Activated naive CD8-positive, alpha-beta T cell treated with anti-CD3 and anti-CD28 coated beads, Interleukin-2, amount 10 ng/mL, durations not matched to agents 7 days and 5 days (primary cell): Measurements from ENCODE around the gene FMNL2. TPM values are rescaled to one million over a fixed set of nuclear protein-coding genes. Genes with fewer than 3 reads are reported as not detected.
"Not testable (repeated sequence)": the region's sequence is repeated elsewhere in the genome, so short reads cannot be mapped to it uniquely, and the experiment has no call there.

Experiments
- ATAC-seq: fragments of 150-1000 bp; cut with Tn5 transposase; one replicate; pipeline ENCODE4 v1.10.0; 2021; ENCODE audit warnings: low read depth, moderate library complexity
- POLR2A ChIA-PET: fragments of 350-600 bp; sonication (Branson Sonifier 250); formaldehyde crosslinking; loops from one replicate; lab custom pipeline; 2021; ENCODE audit warnings: antibody characterized with exemption; lab: Charles Lee
- DNase-seq: peaks from one replicate; pipeline ENCODE4 v3.0.0; 2021
- H3K27ac Mint-ChIP-seq: one replicate; pipeline ENCODE4 v1.8.0; 2022; ENCODE audit warnings: mild to moderate bottlenecking, mixed read lengths
- H3K27me3 Mint-ChIP-seq: one replicate; pipeline ENCODE4 v1.8.0; 2022; ENCODE audit warnings: mild to moderate bottlenecking, moderate library complexity, mixed read lengths
- H3K36me3 Mint-ChIP-seq: one replicate; pipeline ENCODE4 v1.8.0; 2021; ENCODE audit warnings: mild to moderate bottlenecking, mixed read lengths
- H3K4me1 Mint-ChIP-seq: one replicate; pipeline ENCODE4 v1.8.0; 2021; ENCODE audit warnings: mixed read lengths
- H3K4me3 Mint-ChIP-seq: one replicate; pipeline ENCODE4 v1.8.0; 2022; ENCODE audit warnings: mild to moderate bottlenecking, moderate library complexity, mixed read lengths
- H3K9me3 Mint-ChIP-seq: one replicate; pipeline ENCODE4 v1.8.0; 2021; ENCODE audit warnings: mixed read lengths
- total RNA-seq, 2 experiments: library from RNA; stranded (reverse); gene quantifications; one replicate each; pipeline ENCODE4 v1.2.3, GENCODE V29; 2021

The FMNL2 gene
- under 1 TPM; 0.37 to 0.42 TPM for total RNA-seq

DNA sequence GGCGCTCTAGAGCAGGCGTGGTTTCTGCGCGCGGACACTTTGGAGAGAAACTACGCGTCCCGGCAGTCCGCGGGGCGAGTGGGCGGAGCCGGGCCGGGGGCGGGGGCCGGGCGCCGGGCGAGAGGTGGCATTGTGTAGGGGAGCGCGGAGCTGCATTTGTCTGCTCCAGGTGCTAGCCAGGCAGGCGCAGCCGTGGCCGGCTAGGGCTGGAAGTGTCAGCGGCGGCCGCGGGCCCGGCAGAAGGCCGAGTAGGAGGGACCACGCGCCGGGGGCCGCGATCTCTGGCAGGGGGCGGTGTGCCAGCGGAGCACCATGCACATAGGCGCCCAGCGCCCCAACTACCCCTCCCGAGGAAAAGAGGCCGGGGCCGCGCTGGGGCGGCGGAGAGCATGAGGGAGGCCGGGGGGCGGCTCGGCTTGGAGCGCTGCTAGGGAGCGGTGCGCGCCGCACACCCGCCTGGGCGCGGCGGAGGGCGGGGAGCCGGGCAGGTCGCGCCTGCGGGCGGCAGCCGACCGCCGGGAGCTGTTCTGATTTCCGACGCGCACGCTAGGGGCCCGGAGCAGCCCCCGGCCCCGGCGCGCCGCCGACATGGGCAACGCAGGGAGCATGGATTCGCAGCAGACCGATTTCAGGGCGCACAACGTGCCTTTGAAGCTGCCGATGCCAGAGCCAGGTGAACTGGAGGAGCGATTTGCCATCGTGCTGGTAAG lies at the start of gene FMNL2:
Gene FMNL2 (plus strand): TSS at position 159 of the 710 bp plus-strand sequence.
- H3K27ac Mint-ChIP-seq: no peak within 1 kb of the TSS
- POLR2A ChIA-PET: interaction anchor here (0.7 kb wide), 1 partner anchor 160 kb away, joined by 5 read pairs; the partner anchor contains the start of gene STAM2
- H3K4me1 Mint-ChIP-seq: peaks cover 7% of the 10 kb centered on the region
- ATAC-seq (peak; percentile 88), DNase-seq (peak; percentile 64)
- H3K36me3 Mint-ChIP-seq: no peaks in the 10 kb centered on the region
- no peaks in the 10 kb centered on the region for H3K9me3 Mint-ChIP-seq
- peak within 1 kb of the TSS; percentile 85 for H3K4me3 Mint-ChIP-seq
- peaks cover 37% of the 10 kb centered on the region for H3K27me3 Mint-ChIP-seq

DNA sequence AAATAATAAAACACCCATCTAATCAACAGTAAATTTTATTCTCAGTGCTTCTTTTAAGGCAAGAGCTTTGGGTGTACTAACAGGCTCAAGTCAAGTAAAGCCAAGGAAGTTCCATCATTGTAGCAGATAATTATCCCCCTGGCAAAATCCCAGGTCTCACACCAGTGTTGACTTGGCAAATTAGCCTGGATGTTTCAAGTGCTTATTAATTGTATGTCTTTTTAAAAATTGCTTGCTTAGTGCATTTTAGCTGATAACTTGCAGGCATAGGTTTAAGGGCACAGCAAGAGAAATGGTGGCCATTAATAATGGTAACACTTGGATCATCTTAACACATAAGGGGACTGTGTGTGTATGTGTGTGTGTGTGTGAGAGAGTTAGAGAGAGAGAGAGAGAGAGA lies 42.0 kb upstream of the FMNL2 start:
- Mint-ChIP-seq H3K9me3 (no peaks in the 10 kb centered on the region), H3K36me3 (no peaks in the 10 kb centered on the region), H3K27ac (no peak overlapping the region), H3K4me1 (no peaks in the 10 kb centered on the region), H3K27me3 (no peaks in the 10 kb centered on the region), H3K4me3 (no peak overlapping the region)
- POLR2A ChIA-PET: no interaction called here
- no peak for ATAC-seq
- DNase-seq: no peak

DNA sequence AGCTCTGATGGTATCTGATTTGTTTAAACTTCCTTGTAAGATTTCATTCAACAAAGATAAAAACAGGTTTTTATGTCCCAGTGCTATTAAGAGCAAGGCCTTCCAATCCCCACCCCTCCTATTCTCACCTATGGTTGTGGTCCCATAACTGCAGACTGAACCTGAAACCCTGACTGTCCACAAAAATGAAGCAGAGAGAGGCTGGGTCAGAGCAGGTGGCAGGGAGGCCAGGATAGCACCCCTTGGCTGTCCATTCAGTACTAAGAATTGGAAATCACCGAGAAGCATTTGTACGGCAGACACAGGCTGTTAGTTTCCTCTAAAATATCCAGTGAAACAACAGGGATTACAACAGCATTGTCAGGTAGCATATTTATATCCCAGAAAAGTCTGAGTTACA lies 37.3 kb upstream of the FMNL2 start:
- Mint-ChIP-seq H3K36me3 (no peaks in the 10 kb centered on the region), H3K27ac (no peak overlapping the region), H3K27me3 (no peaks in the 10 kb centered on the region), H3K9me3 (no peaks in the 10 kb centered on the region), H3K4me3 (no peak overlapping the region), H3K4me1 (no peaks in the 10 kb centered on the region)
- DNase-seq: no peak
- POLR2A ChIA-PET: no interaction called here
- no peak for ATAC-seq

DNA sequence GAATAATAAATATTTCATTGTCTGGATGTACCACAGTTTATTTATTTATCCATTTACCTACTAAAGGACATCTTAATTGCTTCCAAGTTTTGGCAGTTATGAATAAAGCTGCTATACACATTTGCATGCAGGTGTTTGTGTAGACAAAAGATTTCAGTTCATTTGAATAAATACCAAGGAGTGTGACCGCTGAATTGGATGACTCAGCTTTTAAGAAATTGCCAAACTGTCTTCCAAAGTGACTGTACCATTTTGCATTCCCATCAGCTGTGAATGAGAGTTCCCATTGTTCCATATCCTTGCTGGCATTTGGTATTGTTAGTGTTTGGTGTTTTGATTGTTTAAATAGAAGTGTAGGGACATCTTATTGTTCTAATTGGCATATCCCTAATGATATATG lies 36.2 kb upstream of the FMNL2 start:
- no peak for ATAC-seq
- H3K27me3 Mint-ChIP-seq: no peaks in the 10 kb centered on the region
- H3K4me3 Mint-ChIP-seq: no peak overlapping the region
- no peak overlapping the region for H3K27ac Mint-ChIP-seq
- no peaks in the 10 kb centered on the region for H3K36me3 Mint-ChIP-seq
- DNase-seq: no peak
- no peaks in the 10 kb centered on the region for H3K4me1 Mint-ChIP-seq
- H3K9me3 Mint-ChIP-seq: no peaks in the 10 kb centered on the region
- POLR2A ChIA-PET: no interaction called here

DNA sequence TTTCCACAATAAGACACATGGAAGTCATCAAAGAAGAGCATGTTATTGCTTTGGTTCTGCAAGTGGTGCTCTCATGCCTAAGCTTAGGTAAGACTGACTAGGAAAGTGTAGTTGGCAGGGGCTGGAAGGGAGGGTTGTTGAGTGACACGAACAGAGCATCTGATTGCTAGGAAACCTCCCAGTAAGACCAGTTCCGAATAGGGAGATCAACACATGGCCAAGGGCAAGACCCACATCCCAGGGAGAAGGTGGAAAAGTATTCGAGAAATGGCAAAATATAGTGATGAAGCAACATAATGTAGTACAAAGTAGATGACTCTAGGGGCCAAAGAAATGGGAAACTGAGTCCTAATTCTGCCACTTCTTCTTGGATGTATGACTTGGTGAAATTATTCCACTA lies 33.8 kb upstream of the FMNL2 start:
- DNase-seq (no peak), ATAC-seq (no peak)
- Mint-ChIP-seq H3K27ac (no peak overlapping the region), H3K36me3 (no peaks in the 10 kb centered on the region), H3K4me3 (no peak overlapping the region), H3K4me1 (no peaks in the 10 kb centered on the region), H3K9me3 (no peaks in the 10 kb centered on the region), H3K27me3 (no peaks in the 10 kb centered on the region)
- POLR2A ChIA-PET: no interaction called here

DNA sequence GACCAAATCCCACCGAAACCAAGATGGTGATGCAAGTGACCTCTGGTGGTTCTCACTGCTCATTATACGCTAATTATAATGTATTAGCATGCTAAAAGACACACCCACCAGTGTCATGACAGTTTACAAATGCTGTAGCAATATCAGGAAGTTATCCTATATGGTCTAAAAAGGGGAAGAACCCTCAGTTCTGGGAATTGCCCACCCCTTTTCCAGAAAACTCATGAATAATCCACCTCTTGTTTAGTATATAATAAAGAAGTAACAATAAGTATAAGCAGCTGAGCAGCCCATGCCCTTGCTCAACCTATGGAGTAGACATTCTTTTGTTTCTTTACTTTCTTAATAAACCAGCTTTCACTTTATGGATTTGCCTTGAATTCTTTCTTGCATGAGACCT lies 31.0 kb upstream of the FMNL2 start:
- Mint-ChIP-seq H3K36me3 (no peaks in the 10 kb centered on the region), H3K4me1 (no peaks in the 10 kb centered on the region), H3K4me3 (no peak overlapping the region), H3K27me3 (peaks cover 2% of the 10 kb centered on the region), H3K9me3 (no peaks in the 10 kb centered on the region), H3K27ac (no peak overlapping the region)
- DNase-seq: no peak
- POLR2A ChIA-PET: no interaction called here
- ATAC-seq: no peak

DNA sequence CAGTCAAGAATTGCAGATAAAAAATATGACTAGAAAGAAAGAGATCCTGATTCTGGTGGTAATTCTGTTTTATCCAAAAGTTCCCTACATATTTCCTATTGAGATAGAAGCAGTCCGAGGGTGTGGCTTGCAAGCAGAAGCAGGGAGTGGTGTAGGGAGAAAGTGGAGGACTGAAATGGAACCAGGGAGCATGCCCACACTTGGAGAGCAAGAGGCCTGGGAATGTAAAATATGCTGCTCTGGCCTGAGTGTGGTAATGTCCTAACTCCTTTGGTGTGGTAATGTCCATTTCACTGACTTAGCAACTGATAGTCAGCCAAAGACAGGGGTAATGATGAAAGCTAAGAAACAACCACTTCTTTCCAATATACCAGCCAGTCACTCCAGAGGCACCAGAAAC lies 30.1 kb upstream of the FMNL2 start:
- no peaks in the 10 kb centered on the region for H3K36me3 Mint-ChIP-seq
- no peak for ATAC-seq

DNA sequence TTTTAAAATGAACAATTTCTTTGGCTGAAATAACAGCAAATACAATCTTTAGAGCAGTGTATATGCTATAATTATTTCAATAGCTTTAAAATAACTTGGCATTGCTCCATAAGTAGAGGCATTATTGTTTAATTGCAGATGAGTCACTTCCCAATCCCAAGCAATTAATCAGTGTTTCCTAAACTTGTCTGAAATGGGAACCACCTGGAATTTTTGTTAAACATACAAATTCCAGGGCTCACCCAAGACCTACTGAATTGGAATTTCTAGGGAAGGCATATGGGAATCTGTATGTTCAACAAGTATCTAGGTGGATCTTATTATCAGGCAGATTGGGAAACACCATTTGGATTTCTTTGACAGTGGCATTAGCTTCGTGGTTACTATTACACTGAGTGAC lies 27.1 kb upstream of the FMNL2 start:
- POLR2A ChIA-PET: no interaction called here
- no peak overlapping the region for H3K4me3 Mint-ChIP-seq
- no peaks in the 10 kb centered on the region for H3K9me3 Mint-ChIP-seq
- no peak overlapping the region for H3K27ac Mint-ChIP-seq
- no peaks in the 10 kb centered on the region for H3K36me3 Mint-ChIP-seq
- no peaks in the 10 kb centered on the region for H3K4me1 Mint-ChIP-seq
- peaks cover 2% of the 10 kb centered on the region for H3K27me3 Mint-ChIP-seq
- ATAC-seq (no peak), DNase-seq (no peak)

More for the DNA sequence above, 30.1 kb upstream of the FMNL2 start:
- Mint-ChIP-seq H3K27me3 (peaks cover 2% of the 10 kb centered on the region), H3K4me1 (no peaks in the 10 kb centered on the region), H3K27ac (no peak overlapping the region), H3K4me3 (no peak overlapping the region), H3K9me3 (no peaks in the 10 kb centered on the region)
- POLR2A ChIA-PET: no interaction called here
- DNase-seq: no peak

DNA sequence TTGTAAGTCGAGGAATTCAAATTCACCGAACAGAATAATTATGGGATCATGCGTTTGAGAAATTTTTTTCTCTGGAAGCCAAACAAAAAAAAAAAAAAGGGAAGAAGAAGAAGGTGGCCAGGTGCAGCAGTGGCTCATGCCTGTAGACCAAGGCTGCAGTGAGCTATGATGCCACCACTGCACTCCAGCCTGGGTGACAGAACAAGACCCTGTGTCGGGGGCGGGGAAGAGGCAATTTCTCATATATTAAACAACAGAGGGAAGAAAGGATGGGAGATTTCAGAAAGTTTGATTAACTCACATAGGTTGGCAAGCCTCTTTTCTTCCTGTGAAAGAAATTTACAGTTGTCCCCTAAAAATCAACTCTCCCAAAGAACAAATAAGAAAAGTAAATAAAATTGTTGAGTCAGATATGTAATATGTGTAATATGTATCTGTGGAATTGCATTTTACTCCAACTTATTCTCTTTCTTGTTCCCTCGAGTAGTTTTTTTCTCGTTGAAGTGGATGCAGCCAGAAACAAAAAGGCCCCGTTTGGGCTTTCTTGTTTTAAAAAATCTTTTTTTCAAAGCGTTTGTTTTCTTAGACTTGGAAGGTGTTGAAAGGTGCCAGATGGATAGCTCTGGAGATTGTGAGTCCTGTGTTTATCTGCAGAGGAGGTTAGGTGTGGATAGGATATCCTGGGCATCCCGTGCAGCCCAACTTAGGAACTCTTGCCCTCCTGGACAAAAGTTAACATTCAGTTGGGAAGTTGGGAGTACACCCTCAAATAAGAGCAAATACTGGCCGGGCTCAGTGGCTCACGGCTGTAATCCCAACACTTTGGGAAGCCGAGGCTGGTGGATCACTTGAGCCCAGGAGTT lies 25.4 kb upstream of the FMNL2 start:
- H3K27ac Mint-ChIP-seq: no peak overlapping the region
- H3K27me3 Mint-ChIP-seq: peaks cover 2% of the 10 kb centered on the region
- POLR2A ChIA-PET: no interaction called here
- no peak for ATAC-seq
- no peaks in the 10 kb centered on the region for H3K9me3 Mint-ChIP-seq
- H3K4me1 Mint-ChIP-seq: no peaks in the 10 kb centered on the region
- no peak for DNase-seq
- no peaks in the 10 kb centered on the region for H3K36me3 Mint-ChIP-seq
- no peak overlapping the region for H3K4me3 Mint-ChIP-seq

DNA sequence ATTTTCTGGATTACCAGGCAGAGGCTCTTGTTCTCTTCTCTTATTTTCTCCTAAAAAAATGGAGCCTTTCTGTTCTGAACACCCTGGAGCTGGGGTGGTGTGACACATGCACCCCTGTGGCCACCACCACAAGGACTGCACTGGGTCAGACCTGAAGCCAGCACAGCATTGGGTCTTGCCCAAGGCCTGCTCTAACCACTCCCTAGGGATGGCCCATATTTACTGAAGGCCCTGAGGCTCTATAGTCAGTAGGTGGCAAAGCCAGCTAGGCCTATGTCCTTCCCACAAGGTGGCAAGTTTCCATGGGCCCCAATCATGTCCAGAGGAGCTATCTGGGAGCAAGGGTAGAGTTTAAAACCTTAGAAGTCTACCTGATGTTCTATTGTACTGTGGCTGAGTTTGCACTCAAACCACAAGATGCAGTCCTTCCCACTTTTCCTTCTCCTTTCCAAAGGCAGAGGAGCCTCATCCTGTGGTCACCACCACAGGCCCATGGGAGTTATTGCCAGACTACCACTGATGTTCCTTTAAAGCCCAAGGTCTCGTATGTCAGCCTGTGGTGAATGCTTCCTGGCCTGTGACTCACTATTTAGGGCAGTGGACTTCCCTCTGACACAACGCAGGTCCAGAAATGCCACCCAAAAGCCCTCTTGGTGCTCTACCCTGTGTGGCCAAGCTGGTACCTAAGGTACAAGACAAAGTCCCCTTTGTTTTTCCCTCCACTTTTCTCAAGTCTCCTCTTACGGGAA lies 15.0 kb upstream of the FMNL2 start:
- DNase-seq: no peak
- no peak for ATAC-seq

DNA sequence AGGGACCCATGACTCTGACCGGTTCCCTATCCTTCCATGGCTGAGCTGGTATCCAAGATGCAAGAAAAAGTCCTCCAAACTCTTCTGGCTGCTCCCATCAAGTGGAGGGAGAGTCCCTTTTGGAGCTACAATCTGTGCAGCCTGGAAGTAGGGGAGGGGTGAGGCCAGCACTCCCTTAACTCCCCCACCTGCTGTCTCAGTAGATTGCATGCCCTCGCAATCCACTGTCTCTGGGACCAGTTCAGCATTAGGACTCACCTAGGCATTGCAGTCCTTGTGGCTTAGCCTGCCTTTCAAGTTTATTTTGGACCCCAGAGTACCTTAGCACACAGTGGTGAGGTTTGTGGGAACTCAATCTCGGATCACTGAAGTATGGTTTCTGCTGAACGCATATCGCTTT lies 14.2 kb upstream of the FMNL2 start:
- Mint-ChIP-seq H3K4me3 (no peak overlapping the region), H3K9me3 (no peaks in the 10 kb centered on the region), H3K27me3 (peaks cover 4% of the 10 kb centered on the region), H3K4me1 (no peaks in the 10 kb centered on the region), H3K27ac (no peak overlapping the region), H3K36me3 (no peaks in the 10 kb centered on the region)
- ATAC-seq (no peak), DNase-seq (no peak)
- POLR2A ChIA-PET: no interaction called here

More for the DNA sequence above, 15.0 kb upstream of the FMNL2 start:
- Mint-ChIP-seq H3K4me3 (no peak overlapping the region), H3K27me3 (peaks cover 4% of the 10 kb centered on the region), H3K27ac (no peak overlapping the region), H3K9me3 (no peaks in the 10 kb centered on the region), H3K4me1 (no peaks in the 10 kb centered on the region), H3K36me3 (no peaks in the 10 kb centered on the region)
- POLR2A ChIA-PET: no interaction called here

DNA sequence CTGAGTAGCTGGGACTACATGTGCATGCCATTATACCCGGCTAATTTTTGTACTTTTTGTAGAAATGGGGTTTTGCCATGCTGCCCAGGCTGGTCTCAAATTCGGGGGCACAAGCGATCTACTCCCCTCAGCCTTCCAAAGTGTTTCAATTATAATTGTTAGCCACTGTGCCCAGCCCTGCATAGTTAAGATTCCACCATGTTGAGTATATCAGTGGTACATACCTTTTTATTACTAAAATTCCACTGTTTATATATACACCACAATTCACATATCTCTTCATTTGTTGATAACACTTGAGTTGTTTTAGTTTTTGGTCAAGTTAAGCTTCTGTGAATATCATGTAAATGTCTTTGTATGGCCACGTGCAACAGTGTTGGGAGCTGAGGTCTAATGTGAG lies 12.8 kb upstream of the FMNL2 start:
- H3K27me3 Mint-ChIP-seq: peaks cover 4% of the 10 kb centered on the region
- no peaks in the 10 kb centered on the region for H3K4me1 Mint-ChIP-seq
- no peaks in the 10 kb centered on the region for H3K36me3 Mint-ChIP-seq
- no peaks in the 10 kb centered on the region for H3K9me3 Mint-ChIP-seq
- POLR2A ChIA-PET: no interaction called here
- H3K27ac Mint-ChIP-seq: no peak overlapping the region
- ATAC-seq (no peak), DNase-seq (no peak)
- H3K4me3 Mint-ChIP-seq: no peak overlapping the region

DNA sequence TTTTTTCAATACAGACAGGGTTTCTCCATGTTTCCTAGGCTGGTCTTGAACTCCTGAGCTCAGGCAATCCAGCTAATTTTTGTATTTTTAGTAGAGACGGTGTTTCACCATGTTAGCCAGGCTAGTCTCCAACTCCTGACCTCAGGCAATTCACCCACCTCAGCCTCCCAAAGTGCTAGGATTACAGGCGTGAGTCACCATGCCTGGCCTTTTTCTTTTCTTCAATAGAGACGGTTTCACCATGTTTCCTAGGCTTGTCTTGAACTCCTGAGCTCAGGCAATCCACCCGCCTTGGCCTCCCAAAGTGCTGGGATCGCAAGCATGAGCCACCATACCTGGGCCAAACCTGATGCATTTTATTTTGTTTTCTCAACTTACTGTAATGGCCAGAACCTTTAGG lies 9.8 kb upstream of the FMNL2 start:
- H3K27me3 Mint-ChIP-seq, H3K36me3 Mint-ChIP-seq, H3K27ac Mint-ChIP-seq, H3K4me3 Mint-ChIP-seq, H3K9me3 Mint-ChIP-seq, DNase-seq, H3K4me1 Mint-ChIP-seq, POLR2A ChIA-PET, ATAC-seq: not testable (repeated sequence)
